HEK293 (cell line): Measurements from ENCODE around the gene NR1H2.

Experiments used
- CTCF ChIA-PET: fragments of 350-600 bp; formaldehyde crosslinking; extraction: SDS; loops from one replicate; lab custom pipeline; 2021; ENCODE audit warnings: antibody characterized with exemption; lab: Yijun Ruan, JAX
- POLR2A ChIA-PET: fragments of 300-600 bp; formaldehyde crosslinking; extraction: SDS; loops from one replicate; lab custom pipeline; 2020; ENCODE audit warnings: antibody characterized with exemption, inconsistent platforms; lab: Yijun Ruan, JAX
- H3K27ac ChIP-seq: fragments of 200-500 bp; sonication (Bioruptor generic); 2 replicates; pipeline ENCODE4 v1.5.1; 2014; ENCODE audit warnings: low read depth, low read length, control low read depth, inconsistent platforms; ENCODE audit errors: extremely low read depth
- H3K36me3 ChIP-seq, 2 experiments: fragments of 200-500 bp in 1 of 2; sonication (Bioruptor generic) in 1 of 2; 1 replicate in 1 of 2; 2 replicates in 1 of 2; pipeline ENCODE4 v1.5.1; 2014 to 2017; ENCODE audit warnings: inconsistent platforms in 2 of 2, low read length in 2 of 2; ENCODE audit not compliant: control insufficient read depth in 2 of 2, insufficient read depth in 1 of 2
- H3K4me1 ChIP-seq: fragments of 200-500 bp; sonication (Bioruptor generic); 2 replicates; pipeline ENCODE4 v1.5.1; 2014; ENCODE audit warnings: mild to moderate bottlenecking, low read length, inconsistent platforms; ENCODE audit not compliant: control insufficient read depth, insufficient read depth
- H3K4me3 ChIP-seq: 2 replicates; pipeline ENCODE4 v1.5.1; 2011; ENCODE audit warnings: low read depth, mild to moderate bottlenecking, control low read depth, low read length, moderate library complexity
- H3K9me3 ChIP-seq: fragments of 200-500 bp; sonication (Bioruptor generic); 2 replicates; pipeline ENCODE4 v1.5.1; 2014; ENCODE audit warnings: low read depth, low read length, inconsistent platforms; ENCODE audit not compliant: control insufficient read depth, insufficient read depth
- HOXA7 ChIP-seq: sonication (generic); formaldehyde crosslinking; IDR thresholded peaks from 2 replicates; pipeline ENCODE4 v1.8.1; 2022; ENCODE audit warnings: missing genetic modification reagents, borderline replicate concordance
- IKZF3 ChIP-seq: fragments of 450-650 bp; IDR thresholded peaks from 2 replicates; pipeline ENCODE4 v1.5.0; 2018; ENCODE audit warnings: missing biosample characterization, mild to moderate bottlenecking, missing genetic modification characterization, moderate library complexity
- KLF1 ChIP-seq: fragments of 450-650 bp; formaldehyde crosslinking; IDR thresholded peaks from 2 replicates; pipeline ENCODE4 v1.5.1; 2016; ENCODE audit warnings: missing biosample characterization, missing genetic modification characterization
- KLF10 ChIP-seq: fragments of 450-650 bp; IDR thresholded peaks from 2 replicates; pipeline ENCODE4 v1.5.1; 2018; ENCODE audit warnings: missing biosample characterization, mild to moderate bottlenecking, missing genetic modification characterization
- MYNN ChIP-seq: fragments of 450-650 bp; formaldehyde crosslinking; IDR thresholded peaks from 2 replicates; pipeline ENCODE4 v1.5.1; 2016; ENCODE audit warnings: missing biosample characterization, missing genetic modification characterization, borderline replicate concordance
- ZBTB1 ChIP-seq: fragments of 450-650 bp; formaldehyde crosslinking; IDR thresholded peaks from 2 replicates; pipeline ENCODE4 v1.5.1; 2016; ENCODE audit warnings: missing biosample characterization, missing genetic modification characterization
- ZBTB17 ChIP-seq: fragments of 450-650 bp; formaldehyde crosslinking; IDR thresholded peaks from 2 replicates; pipeline ENCODE4 v1.5.1; 2016; ENCODE audit warnings: missing biosample characterization, missing genetic modification characterization
- ZNF112 ChIP-seq: fragments of 450-650 bp; formaldehyde crosslinking; IDR thresholded peaks from 2 replicates; pipeline ENCODE4 v1.5.0; 2017; ENCODE audit warnings: missing biosample characterization, missing genetic modification characterization
- ZNF169 ChIP-seq: fragments of 450-650 bp; formaldehyde crosslinking; IDR thresholded peaks from 2 replicates; pipeline ENCODE4 v1.5.1; 2016; ENCODE audit warnings: missing biosample characterization, missing genetic modification characterization
- ZNF184 ChIP-seq: fragments of 450-650 bp; IDR thresholded peaks from 2 replicates; pipeline ENCODE4 v1.5.1; 2018; ENCODE audit warnings: missing biosample characterization, mild to moderate bottlenecking, missing genetic modification characterization
- ZNF221 ChIP-seq: fragments of 450-650 bp; formaldehyde crosslinking; IDR thresholded peaks from 2 replicates; pipeline ENCODE4 v1.5.1; 2017; ENCODE audit warnings: missing biosample characterization, missing genetic modification characterization, borderline replicate concordance
- ZNF302 ChIP-seq: fragments of 450-650 bp; formaldehyde crosslinking; IDR thresholded peaks from 2 replicates; pipeline ENCODE4 v1.5.1; 2016; ENCODE audit warnings: missing biosample characterization, missing genetic modification characterization, low read depth
- ZNF311 ChIP-seq: fragments of 450-650 bp; formaldehyde crosslinking; IDR thresholded peaks from 2 replicates; pipeline ENCODE4 v1.5.1; 2017; ENCODE audit warnings: missing biosample characterization, missing genetic modification characterization, borderline replicate concordance
- ZNF324 ChIP-seq: fragments of 450-650 bp; formaldehyde crosslinking; IDR thresholded peaks from 2 replicates; pipeline ENCODE4 v1.5.1; 2016; ENCODE audit warnings: missing biosample characterization, missing genetic modification characterization
- ZNF341 ChIP-seq: fragments of 450-650 bp; formaldehyde crosslinking; IDR thresholded peaks from 2 replicates; pipeline ENCODE4; 2016; ENCODE audit warnings: low read depth, missing biosample characterization, missing genetic modification characterization
- ZNF514 ChIP-seq: fragments of 450-650 bp; formaldehyde crosslinking; IDR thresholded peaks from 2 replicates; pipeline ENCODE4 v1.5.1; 2016; ENCODE audit warnings: missing biosample characterization, missing genetic modification characterization
- ZNF548 ChIP-seq: fragments of 450-650 bp; formaldehyde crosslinking; IDR thresholded peaks from 2 replicates; pipeline ENCODE4 v1.5.1; 2016; ENCODE audit warnings: missing biosample characterization, missing genetic modification characterization
- ZNF660 ChIP-seq: fragments of 450-650 bp; IDR thresholded peaks from 2 replicates; pipeline ENCODE4 v1.5.1; 2018; ENCODE audit warnings: missing biosample characterization, mild to moderate bottlenecking, missing genetic modification characterization
- ZNF701 ChIP-seq: fragments of 450-650 bp; formaldehyde crosslinking; IDR thresholded peaks from 2 replicates; pipeline ENCODE4 v1.5.1; 2016; ENCODE audit warnings: missing biosample characterization, missing genetic modification characterization
- ZNF792 ChIP-seq: fragments of 450-650 bp; formaldehyde crosslinking; IDR thresholded peaks from 2 replicates; pipeline ENCODE4 v1.5.1; 2016; ENCODE audit warnings: missing biosample characterization, missing genetic modification characterization
- TF ChIP-seq, protein P1 (sequence below): fragments of 450-650 bp; formaldehyde crosslinking; IDR thresholded peaks from 2 replicates; pipeline ENCODE4 v1.5.1; 2017; ENCODE audit warnings: missing biosample characterization, missing genetic modification characterization
- TF ChIP-seq, protein P2 (sequence below): fragments of 450-650 bp; formaldehyde crosslinking; IDR thresholded peaks from 2 replicates; pipeline ENCODE4 v1.5.1; 2016; ENCODE audit warnings: missing biosample characterization, missing genetic modification characterization
- TF ChIP-seq, protein P3 (sequence below): fragments of 450-650 bp; formaldehyde crosslinking; IDR thresholded peaks from 2 replicates; pipeline ENCODE4 v1.5.1; 2016; ENCODE audit warnings: missing biosample characterization, missing genetic modification characterization
- TF ChIP-seq, protein P4 (sequence below): IDR thresholded peaks from 2 replicates; pipeline ENCODE4 v1.6.1; 2011; ENCODE audit warnings: mild to moderate bottlenecking, low read depth, low read length, borderline replicate concordance
- TF ChIP-seq, protein P5 (sequence below): fragments of 450-650 bp; formaldehyde crosslinking; IDR thresholded peaks from 2 replicates; pipeline ENCODE4 v1.5.1; 2016; ENCODE audit warnings: missing biosample characterization, missing genetic modification characterization
- TF ChIP-seq, protein P6 (sequence below): fragments of 450-650 bp; formaldehyde crosslinking; IDR thresholded peaks from 2 replicates; pipeline ENCODE4 v1.5.1; 2016; ENCODE audit warnings: missing biosample characterization, missing genetic modification characterization
- TF ChIP-seq, protein P7 (sequence below): fragments of 450-650 bp; formaldehyde crosslinking; IDR thresholded peaks from 2 replicates; pipeline ENCODE4 v1.5.1; 2017; ENCODE audit warnings: missing biosample characterization, missing genetic modification characterization

Gene NR1H2

DNA sequence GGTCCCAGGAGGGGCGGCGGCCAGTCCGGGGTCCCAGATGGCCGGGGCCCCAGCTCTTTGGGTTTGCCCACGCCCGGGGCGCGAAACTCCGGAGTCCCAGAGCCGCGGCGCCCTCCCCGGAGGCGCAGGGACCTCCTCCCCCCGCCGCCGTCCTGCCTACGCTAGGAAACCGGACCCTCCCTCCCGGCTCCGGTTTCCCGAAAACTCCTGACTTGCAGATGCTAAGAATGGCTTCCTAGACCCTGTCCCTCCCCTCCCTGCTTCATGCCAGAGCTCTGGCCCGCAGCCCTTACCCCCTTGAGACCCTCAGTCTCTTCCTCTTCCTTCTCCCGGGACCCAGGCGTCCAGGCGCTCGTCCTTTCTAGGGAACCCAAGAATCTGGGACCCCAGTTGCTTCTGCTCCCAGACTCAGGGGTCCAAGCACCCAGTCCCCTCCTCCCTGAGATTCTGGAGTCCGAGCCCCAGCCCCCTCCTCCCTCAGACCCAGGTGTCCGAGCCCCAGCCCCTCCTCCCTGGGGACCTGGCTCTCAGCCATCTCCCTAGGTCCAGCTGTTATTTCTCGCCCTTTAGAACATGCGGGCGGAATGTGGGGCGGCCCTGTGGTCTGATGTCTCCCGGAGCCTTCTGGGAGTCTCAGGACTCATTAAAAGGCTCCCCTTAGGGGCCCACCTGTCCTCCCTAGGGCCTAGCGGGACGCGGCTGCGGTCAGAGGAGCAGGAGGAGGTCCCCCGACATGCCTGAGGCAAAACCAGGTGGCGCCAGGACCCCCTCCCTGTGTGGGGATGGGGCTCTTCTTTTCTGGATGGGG lies 56.2 kb downstream of the NR1H2 start, which contains the start of gene MYBPC2:
Gene MYBPC2 (plus strand): TSS at position 672 of the 808 bp plus-strand sequence. CDS start 62 bp downstream, at position 734.
- H3K4me1 ChIP-seq = peaks cover 11% of the 10 kb centered on the region
- H3K9me3 ChIP-seq = no peaks in the 10 kb centered on the region
- peak within 1 kb of the TSS; percentile 57 for H3K4me3 ChIP-seq
- POLR2A ChIA-PET = interaction anchor here (0.5 to 1.2 kb wide), 2 partner anchors 53 to 373 kb away, joined by 3 read pairs; no protein-coding TSS in a partner anchor
- CTCF ChIA-PET = interaction anchor here (0.6 to 1.6 kb wide), 3 partner anchors 28 to 173 kb away, joined by 3 to 5 read pairs (median 4); no protein-coding TSS in a partner anchor
- H3K36me3 ChIP-seq = no peaks in the 10 kb centered on the region
- H3K27ac ChIP-seq = peak within 1 kb of the TSS; percentile 44; the same call in 1 of the 2 replicates
- TF ChIP-seq, protein P1, sequence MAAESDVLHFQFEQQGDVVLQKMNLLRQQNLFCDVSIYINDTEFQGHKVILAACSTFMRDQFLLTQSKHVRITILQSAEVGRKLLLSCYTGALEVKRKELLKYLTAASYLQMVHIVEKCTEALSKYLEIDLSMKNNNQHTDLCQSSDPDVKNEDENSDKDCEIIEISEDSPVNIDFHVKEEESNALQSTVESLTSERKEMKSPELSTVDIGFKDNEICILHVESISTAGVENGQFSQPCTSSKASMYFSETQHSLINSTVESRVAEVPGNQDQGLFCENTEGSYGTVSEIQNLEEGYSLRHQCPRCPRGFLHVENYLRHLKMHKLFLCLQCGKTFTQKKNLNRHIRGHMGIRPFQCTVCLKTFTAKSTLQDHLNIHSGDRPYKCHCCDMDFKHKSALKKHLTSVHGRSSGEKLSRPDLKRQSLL (tag by site-specific recombination) = no peak
- TF ChIP-seq MYNN (no peak), ZNF184 (tag by site-specific recombination) (no peak), ZNF548 (tag by site-specific recombination) (no peak), ZNF792 (tag by site-specific recombination) (no peak), ZNF341 (peak; percentile 52; the same call in 1 of the 2 replicates), ZNF324 (tag by site-specific recombination) (no peak), ZNF514 (no peak), ZNF701 (tag by site-specific recombination) (no peak), ZNF112 (tag by site-specific recombination) (no peak), ZNF221 (tag by site-specific recombination) (no peak), ZNF302 (tag by site-specific recombination) (no peak), ZBTB17 (tag by site-specific recombination) (no peak), ZNF311 (tag by site-specific recombination) (no peak), HOXA7 (CRISPR knock-in tag) (no peak), ZBTB1 (tag by site-specific recombination) (no peak), KLF10 (tag by site-specific recombination) (no peak), ZNF660 (tag by site-specific recombination) (no peak), IKZF3 (tag by site-specific recombination) (0 out of 2 replicates have a peak, but pooled peaks have one; percentile 20), KLF1 (peak; percentile 52), ZNF169 (no peak)
- TF ChIP-seq, protein P2, sequence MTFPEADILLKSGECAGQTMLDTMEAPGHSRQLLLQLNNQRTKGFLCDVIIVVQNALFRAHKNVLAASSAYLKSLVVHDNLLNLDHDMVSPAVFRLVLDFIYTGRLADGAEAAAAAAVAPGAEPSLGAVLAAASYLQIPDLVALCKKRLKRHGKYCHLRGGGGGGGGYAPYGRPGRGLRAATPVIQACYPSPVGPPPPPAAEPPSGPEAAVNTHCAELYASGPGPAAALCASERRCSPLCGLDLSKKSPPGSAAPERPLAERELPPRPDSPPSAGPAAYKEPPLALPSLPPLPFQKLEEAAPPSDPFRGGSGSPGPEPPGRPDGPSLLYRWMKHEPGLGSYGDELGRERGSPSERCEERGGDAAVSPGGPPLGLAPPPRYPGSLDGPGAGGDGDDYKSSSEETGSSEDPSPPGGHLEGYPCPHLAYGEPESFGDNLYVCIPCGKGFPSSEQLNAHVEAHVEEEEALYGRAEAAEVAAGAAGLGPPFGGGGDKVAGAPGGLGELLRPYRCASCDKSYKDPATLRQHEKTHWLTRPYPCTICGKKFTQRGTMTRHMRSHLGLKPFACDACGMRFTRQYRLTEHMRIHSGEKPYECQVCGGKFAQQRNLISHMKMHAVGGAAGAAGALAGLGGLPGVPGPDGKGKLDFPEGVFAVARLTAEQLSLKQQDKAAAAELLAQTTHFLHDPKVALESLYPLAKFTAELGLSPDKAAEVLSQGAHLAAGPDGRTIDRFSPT (tag by site-specific recombination) = no peak
- TF ChIP-seq, protein P3, sequence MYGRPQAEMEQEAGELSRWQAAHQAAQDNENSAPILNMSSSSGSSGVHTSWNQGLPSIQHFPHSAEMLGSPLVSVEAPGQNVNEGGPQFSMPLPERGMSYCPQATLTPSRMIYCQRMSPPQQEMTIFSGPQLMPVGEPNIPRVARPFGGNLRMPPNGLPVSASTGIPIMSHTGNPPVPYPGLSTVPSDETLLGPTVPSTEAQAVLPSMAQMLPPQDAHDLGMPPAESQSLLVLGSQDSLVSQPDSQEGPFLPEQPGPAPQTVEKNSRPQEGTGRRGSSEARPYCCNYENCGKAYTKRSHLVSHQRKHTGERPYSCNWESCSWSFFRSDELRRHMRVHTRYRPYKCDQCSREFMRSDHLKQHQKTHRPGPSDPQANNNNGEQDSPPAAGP (tag by site-specific recombination) = no peak
- TF ChIP-seq, protein P4, sequence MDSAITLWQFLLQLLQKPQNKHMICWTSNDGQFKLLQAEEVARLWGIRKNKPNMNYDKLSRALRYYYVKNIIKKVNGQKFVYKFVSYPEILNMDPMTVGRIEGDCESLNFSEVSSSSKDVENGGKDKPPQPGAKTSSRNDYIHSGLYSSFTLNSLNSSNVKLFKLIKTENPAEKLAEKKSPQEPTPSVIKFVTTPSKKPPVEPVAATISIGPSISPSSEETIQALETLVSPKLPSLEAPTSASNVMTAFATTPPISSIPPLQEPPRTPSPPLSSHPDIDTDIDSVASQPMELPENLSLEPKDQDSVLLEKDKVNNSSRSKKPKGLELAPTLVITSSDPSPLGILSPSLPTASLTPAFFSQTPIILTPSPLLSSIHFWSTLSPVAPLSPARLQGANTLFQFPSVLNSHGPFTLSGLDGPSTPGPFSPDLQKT = no peak
- TF ChIP-seq, protein P5, sequence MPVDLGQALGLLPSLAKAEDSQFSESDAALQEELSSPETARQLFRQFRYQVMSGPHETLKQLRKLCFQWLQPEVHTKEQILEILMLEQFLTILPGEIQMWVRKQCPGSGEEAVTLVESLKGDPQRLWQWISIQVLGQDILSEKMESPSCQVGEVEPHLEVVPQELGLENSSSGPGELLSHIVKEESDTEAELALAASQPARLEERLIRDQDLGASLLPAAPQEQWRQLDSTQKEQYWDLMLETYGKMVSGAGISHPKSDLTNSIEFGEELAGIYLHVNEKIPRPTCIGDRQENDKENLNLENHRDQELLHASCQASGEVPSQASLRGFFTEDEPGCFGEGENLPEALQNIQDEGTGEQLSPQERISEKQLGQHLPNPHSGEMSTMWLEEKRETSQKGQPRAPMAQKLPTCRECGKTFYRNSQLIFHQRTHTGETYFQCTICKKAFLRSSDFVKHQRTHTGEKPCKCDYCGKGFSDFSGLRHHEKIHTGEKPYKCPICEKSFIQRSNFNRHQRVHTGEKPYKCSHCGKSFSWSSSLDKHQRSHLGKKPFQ = no peak
- TF ChIP-seq, protein P6, sequence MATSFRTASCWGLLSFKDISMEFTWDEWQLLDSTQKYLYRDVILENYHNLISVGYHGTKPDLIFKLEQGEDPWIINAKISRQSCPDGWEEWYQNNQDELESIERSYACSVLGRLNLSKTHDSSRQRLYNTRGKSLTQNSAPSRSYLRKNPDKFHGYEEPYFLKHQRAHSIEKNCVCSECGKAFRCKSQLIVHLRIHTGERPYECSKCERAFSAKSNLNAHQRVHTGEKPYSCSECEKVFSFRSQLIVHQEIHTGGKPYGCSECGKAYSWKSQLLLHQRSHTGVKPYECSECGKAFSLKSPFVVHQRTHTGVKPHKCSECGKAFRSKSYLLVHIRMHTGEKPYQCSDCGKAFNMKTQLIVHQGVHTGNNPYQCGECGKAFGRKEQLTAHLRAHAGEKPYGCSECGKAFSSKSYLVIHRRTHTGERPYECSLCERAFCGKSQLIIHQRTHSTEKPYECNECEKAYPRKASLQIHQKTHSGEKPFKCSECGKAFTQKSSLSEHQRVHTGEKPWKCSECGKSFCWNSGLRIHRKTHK (tag by site-specific recombination) = no peak
- TF ChIP-seq, protein P7, sequence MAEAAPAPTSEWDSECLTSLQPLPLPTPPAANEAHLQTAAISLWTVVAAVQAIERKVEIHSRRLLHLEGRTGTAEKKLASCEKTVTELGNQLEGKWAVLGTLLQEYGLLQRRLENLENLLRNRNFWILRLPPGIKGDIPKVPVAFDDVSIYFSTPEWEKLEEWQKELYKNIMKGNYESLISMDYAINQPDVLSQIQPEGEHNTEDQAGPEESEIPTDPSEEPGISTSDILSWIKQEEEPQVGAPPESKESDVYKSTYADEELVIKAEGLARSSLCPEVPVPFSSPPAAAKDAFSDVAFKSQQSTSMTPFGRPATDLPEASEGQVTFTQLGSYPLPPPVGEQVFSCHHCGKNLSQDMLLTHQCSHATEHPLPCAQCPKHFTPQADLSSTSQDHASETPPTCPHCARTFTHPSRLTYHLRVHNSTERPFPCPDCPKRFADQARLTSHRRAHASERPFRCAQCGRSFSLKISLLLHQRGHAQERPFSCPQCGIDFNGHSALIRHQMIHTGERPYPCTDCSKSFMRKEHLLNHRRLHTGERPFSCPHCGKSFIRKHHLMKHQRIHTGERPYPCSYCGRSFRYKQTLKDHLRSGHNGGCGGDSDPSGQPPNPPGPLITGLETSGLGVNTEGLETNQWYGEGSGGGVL (tag by site-specific recombination) = peak; percentile 41; the same call in 1 of the 2 replicates
